SK-N-SH treated with all-trans-retinoic acid at 6 μM for 48 hours (cell line): ENCODE results near the gene PLAGL2.

ENCODE experiments used
- ATAC-seq: fragments of 200-7000 bp; cut with Tn5 transposase; 3 replicates; pipeline ENCODE4 v1.9.1; 2020; ENCODE audit warnings: mild to moderate bottlenecking, moderate library complexity
- ARNTL ChIP-seq: fragments of 450-650 bp; formaldehyde crosslinking; IDR thresholded peaks from 2 replicates; pipeline ENCODE4 v1.5.0; 2020; ENCODE audit warnings: low read depth, mild to moderate bottlenecking, moderate library complexity, borderline replicate concordance
- BACH2 ChIP-seq: fragments of 250-450 bp; sonication (Bioruptor Pico); IDR thresholded peaks from 2 replicates; pipeline ENCODE4 v1.9.0; 2021; ENCODE audit warnings: mild to moderate bottlenecking, borderline replicate concordance
- CSDC2 ChIP-seq: fragments of 250-450 bp; sonication (Bioruptor Pico); IDR thresholded peaks from 2 replicates; pipeline ENCODE4 v1.5.0; 2020; ENCODE audit warnings: mild to moderate bottlenecking, moderate library complexity
- ESRRG ChIP-seq: fragments of 250-450 bp; sonication (Bioruptor Pico); IDR thresholded peaks from 2 replicates; pipeline ENCODE4 v1.6.1; 2021; ENCODE audit warnings: mild to moderate bottlenecking
- GLIS3 ChIP-seq: fragments of 250-450 bp; sonication (Bioruptor Pico); IDR thresholded peaks from 2 replicates; pipeline ENCODE4 v1.5.0; 2020; ENCODE audit warnings: mild to moderate bottlenecking, moderate library complexity
- ISL1 ChIP-seq: fragments of 250-450 bp; sonication (Bioruptor Pico); IDR thresholded peaks from 2 replicates; pipeline ENCODE4 v2.1.2; 2022; ENCODE audit warnings: mild to moderate bottlenecking, moderate library complexity
- OSR1 ChIP-seq: fragments of 250-450 bp; sonication (Bioruptor Pico); IDR thresholded peaks from 2 replicates; pipeline ENCODE4 v1.8.0; 2022; ENCODE audit warnings: moderate library complexity, mild to moderate bottlenecking, inconsistent platforms
- RARB ChIP-seq: fragments of 250-450 bp; sonication (Bioruptor Pico); IDR thresholded peaks from 2 replicates; pipeline ENCODE4 v1.8.0; 2021; ENCODE audit warnings: mild to moderate bottlenecking, moderate library complexity
- SNAI2 ChIP-seq: fragments of 250-450 bp; sonication (Bioruptor Pico); IDR thresholded peaks from 2 replicates; pipeline ENCODE4 v1.5.0; 2020; ENCODE audit warnings: mild to moderate bottlenecking, moderate library complexity
- TCF4 ChIP-seq: fragments of 250-450 bp; sonication (Bioruptor Pico); IDR thresholded peaks from 2 replicates; pipeline ENCODE4 v1.8.0; 2021; ENCODE audit warnings: mild to moderate bottlenecking, moderate library complexity, borderline replicate concordance
- TOX ChIP-seq: fragments of 250-450 bp; sonication (Bioruptor Pico); IDR thresholded peaks from 2 replicates; pipeline ENCODE4 v1.8.0; 2021; ENCODE audit warnings: mild to moderate bottlenecking, moderate library complexity, borderline replicate concordance
- TSHZ2 ChIP-seq: fragments of 250-450 bp; sonication (Bioruptor Pico); IDR thresholded peaks from 2 replicates; pipeline ENCODE4 v1.5.0; 2020; ENCODE audit warnings: mild to moderate bottlenecking, moderate library complexity
- ZC3H10 ChIP-seq: fragments of 250-450 bp; sonication (Bioruptor Pico); IDR thresholded peaks from 2 replicates; pipeline ENCODE4 v1.5.1; 2021; ENCODE audit warnings: mild to moderate bottlenecking, moderate library complexity
- ZFP3 ChIP-seq: fragments of 250-450 bp; sonication (Bioruptor Pico); IDR thresholded peaks from 2 replicates; pipeline ENCODE4 v1.5.0; 2020; ENCODE audit warnings: mild to moderate bottlenecking, moderate library complexity
- ZFP30 ChIP-seq: fragments of 450-650 bp; formaldehyde crosslinking; IDR thresholded peaks from 2 replicates; pipeline ENCODE4 v1.5.0; 2022; ENCODE audit warnings: mild to moderate bottlenecking, moderate library complexity
- TF ChIP-seq, protein P1 (sequence below): fragments of 250-450 bp; sonication (Bioruptor Pico); IDR thresholded peaks from 2 replicates; pipeline ENCODE4 v1.8.0; 2021; ENCODE audit warnings: low read depth, mild to moderate bottlenecking, moderate library complexity, borderline replicate concordance
- TF ChIP-seq, protein P2 (sequence below): fragments of 250-450 bp; sonication (Bioruptor Pico); IDR thresholded peaks from 2 replicates; pipeline ENCODE4 v1.8.0; 2020; ENCODE audit warnings: mild to moderate bottlenecking, moderate library complexity, borderline replicate concordance
- TF ChIP-seq, protein P3 (sequence below): fragments of 250-450 bp; sonication (Bioruptor Pico); IDR thresholded peaks from 2 replicates; pipeline ENCODE4 v1.5.1; 2021; ENCODE audit warnings: mild to moderate bottlenecking, moderate library complexity
- TF ChIP-seq, protein P4 (sequence below): fragments of 250-450 bp; sonication (Bioruptor Pico); IDR thresholded peaks from 2 replicates; pipeline ENCODE4 v1.5.1; 2020; ENCODE audit warnings: low read depth, mild to moderate bottlenecking, moderate library complexity

PLAGL2 gene

DNA sequence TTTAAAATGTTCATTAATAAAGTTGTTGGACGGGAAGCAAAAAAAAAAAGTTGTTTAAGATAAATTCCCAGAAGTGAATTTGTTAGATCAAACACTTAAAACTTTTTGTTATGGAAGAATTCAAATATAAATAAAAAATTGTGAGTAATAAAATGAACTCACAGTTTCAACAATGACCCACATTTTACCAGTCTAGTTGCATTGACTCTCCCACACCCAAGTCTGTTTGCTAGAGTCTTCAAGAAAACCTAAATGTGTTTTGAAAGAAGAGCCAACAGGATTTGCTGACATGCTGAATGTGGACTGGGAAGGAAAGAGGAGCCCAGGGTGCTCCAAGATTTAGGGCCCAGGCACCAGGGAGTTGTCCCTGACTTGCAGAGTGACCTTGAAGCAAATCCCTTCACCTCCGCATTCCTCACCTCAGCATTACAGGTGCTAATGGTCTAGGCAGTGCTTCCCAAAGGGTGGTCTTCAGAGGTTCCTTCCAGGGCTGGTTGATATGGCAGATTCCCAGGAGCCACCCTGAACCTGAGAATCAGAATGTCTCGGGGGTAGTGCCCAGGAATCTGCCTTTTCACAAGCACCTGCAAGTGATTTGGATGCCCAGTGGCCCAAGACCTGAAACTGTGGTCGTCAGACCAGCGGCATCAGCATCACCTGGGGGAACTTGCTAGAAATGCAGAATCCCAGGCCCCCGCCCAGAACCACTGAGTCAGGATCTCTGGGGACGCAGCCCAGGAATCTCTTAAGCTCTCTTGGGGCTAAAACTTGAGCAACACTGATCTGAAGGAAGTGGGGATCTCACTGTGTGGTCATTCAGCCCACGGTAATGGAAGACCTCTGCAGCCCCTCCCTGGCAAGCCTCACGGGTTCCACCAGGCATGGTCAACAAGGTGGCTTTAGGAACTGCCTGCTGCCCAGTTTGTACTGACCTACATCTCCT, 31.2 kb upstream of the PLAGL2 start:
- TF ChIP-seq, protein P1, sequence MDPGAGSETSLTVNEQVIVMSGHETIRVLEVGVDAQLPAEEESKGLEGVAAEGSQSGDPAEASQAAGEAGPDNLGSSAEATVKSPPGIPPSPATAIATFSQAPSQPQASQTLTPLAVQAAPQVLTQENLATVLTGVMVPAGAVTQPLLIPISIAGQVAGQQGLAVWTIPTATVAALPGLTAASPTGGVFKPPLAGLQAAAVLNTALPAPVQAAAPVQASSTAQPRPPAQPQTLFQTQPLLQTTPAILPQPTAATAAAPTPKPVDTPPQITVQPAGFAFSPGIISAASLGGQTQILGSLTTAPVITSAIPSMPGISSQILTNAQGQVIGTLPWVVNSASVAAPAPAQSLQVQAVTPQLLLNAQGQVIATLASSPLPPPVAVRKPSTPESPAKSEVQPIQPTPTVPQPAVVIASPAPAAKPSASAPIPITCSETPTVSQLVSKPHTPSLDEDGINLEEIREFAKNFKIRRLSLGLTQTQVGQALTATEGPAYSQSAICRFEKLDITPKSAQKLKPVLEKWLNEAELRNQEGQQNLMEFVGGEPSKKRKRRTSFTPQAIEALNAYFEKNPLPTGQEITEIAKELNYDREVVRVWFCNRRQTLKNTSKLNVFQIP = no peak
- TF ChIP-seq SNAI2 (CRISPR knock-in tag) = no peak
- TF ChIP-seq RARB (CRISPR knock-in tag) = no peak
- no peak for TF ChIP-seq TSHZ2 (CRISPR knock-in tag)
- TF ChIP-seq ZFP30 (CRISPR knock-in tag) = no peak
- TF ChIP-seq, all 23 proteins: peak for 0
- no peak for ATAC-seq

DNA sequence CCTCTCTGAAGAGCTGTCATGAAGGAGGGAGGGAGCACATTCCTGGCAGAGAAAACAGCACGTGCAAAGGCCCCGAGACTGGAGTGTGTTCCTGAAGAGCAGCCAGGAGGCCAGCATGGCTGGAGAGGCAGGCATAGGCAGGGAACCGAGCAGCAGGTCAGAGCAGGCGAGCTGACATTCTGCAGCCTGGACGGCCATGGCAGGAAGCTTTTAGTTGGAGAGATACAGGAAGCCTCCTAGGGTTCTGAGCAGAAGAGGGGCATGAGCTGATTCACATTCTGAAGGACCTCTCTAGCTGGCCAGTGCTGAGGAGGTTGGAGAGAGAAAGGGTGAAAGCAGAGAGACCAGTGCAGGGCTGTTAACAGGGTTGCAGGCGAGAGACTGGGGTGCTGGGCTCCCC, 29.9 kb upstream of the PLAGL2 start:
- no peak for ATAC-seq
- TF ChIP-seq ISL1 (CRISPR knock-in tag) (no peak), ARNTL (CRISPR knock-in tag) (no peak), ZC3H10 (CRISPR knock-in tag) (no peak), ESRRG (CRISPR knock-in tag) (no peak)
- TF ChIP-seq, protein P2, sequence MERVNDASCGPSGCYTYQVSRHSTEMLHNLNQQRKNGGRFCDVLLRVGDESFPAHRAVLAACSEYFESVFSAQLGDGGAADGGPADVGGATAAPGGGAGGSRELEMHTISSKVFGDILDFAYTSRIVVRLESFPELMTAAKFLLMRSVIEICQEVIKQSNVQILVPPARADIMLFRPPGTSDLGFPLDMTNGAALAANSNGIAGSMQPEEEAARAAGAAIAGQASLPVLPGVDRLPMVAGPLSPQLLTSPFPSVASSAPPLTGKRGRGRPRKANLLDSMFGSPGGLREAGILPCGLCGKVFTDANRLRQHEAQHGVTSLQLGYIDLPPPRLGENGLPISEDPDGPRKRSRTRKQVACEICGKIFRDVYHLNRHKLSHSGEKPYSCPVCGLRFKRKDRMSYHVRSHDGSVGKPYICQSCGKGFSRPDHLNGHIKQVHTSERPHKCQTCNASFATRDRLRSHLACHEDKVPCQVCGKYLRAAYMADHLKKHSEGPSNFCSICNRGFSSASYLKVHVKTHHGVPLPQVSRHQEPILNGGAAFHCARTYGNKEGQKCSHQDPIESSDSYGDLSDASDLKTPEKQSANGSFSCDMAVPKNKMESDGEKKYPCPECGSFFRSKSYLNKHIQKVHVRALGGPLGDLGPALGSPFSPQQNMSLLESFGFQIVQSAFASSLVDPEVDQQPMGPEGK (CRISPR knock-in tag) = no peak

GRCh38 chr20:32236819-32237218, 29.3 kb upstream of the PLAGL2 start:
- ATAC-seq = no peak

DNA sequence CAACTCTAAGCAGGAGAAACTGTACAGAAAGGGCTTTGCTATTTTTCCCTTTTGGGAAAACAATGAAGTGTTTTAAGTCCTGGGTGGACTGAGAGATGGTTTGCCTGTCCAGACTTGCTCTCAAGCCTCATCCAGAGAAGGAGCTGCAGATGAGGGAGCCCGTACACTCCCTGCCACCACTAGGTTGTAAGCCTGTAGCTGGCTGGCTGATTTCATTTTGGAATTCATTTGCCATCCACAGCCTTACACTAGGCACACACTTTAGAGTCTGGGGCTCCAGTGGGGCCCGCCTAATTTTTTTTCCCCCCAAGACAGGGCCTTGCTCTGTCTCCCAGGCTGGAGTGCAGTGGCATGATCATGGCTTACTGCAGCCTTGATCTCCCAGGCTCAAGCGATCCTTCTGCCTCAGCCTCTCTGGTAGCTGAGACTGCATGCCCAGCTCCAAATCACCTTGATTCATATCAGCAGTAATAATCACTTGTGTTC, 28.5 kb upstream of the PLAGL2 start:
- no peak for ATAC-seq
- TF ChIP-seq RARB (CRISPR knock-in tag) (no peak), ESRRG (CRISPR knock-in tag) (no peak), TCF4 (no peak), GLIS3 (CRISPR knock-in tag) (no peak), OSR1 (CRISPR knock-in tag) (no peak), ISL1 (CRISPR knock-in tag) (no peak)
- TF ChIP-seq, protein P1 = no peak
- TF ChIP-seq, protein P3, sequence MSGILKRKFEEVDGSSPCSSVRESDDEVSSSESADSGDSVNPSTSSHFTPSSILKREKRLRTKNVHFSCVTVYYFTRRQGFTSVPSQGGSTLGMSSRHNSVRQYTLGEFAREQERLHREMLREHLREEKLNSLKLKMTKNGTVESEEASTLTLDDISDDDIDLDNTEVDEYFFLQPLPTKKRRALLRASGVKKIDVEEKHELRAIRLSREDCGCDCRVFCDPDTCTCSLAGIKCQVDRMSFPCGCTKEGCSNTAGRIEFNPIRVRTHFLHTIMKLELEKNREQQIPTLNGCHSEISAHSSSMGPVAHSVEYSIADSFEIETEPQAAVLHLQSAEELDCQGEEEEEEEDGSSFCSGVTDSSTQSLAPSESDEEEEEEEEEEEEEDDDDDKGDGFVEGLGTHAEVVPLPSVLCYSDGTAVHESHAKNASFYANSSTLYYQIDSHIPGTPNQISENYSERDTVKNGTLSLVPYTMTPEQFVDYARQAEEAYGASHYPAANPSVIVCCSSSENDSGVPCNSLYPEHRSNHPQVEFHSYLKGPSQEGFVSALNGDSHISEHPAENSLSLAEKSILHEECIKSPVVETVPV = no peak

More at GRCh38 chr20:32236819-32237218, 29.3 kb upstream of the PLAGL2 start:
- TF ChIP-seq BACH2 (no peak), SNAI2 (CRISPR knock-in tag) (no peak), CSDC2 (no peak), ZFP3 (no peak), ARNTL (CRISPR knock-in tag) (no peak), TOX (CRISPR knock-in tag) (no peak), ZFP30 (CRISPR knock-in tag) (no peak), ZC3H10 (CRISPR knock-in tag) (no peak), ISL1 (CRISPR knock-in tag) (no peak), TCF4 (no peak)
- TF ChIP-seq, protein P1 = no peak
- TF ChIP-seq, protein P4, sequence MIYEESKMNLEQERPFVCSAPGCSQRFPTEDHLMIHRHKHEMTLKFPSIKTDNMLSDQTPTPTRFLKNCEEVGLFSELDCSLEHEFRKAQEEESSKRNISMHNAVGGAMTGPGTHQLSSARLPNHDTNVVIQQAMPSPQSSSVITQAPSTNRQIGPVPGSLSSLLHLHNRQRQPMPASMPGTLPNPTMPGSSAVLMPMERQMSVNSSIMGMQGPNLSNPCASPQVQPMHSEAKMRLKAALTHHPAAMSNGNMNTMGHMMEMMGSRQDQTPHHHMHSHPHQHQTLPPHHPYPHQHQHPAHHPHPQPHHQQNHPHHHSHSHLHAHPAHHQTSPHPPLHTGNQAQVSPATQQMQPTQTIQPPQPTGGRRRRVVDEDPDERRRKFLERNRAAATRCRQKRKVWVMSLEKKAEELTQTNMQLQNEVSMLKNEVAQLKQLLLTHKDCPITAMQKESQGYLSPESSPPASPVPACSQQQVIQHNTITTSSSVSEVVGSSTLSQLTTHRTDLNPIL (CRISPR knock-in tag) = no peak
